HT1080 (cell line): Measurements from ENCODE around the gene KCTD17. TPM values are rescaled to one million over a fixed set of nuclear protein-coding genes. Genes with fewer than 3 reads are reported as not detected.
A peak's percentile ranks its signal among the peaks of the same experiment; 100 is the strongest.

Experiments used
- DNase-seq: peaks from one replicate; pipeline ENCODE4 v3.0.0-alpha.2; 2015; ENCODE audit warnings: low read depth
- total RNA-seq: library from RNA; depleted of rRNA; stranded (reverse); fragments of >200 nt; shearing (Covaris generic); gene quantifications from 2 replicates; pipeline ENCODE4 v1.2.3, GENCODE V29; 2014

The KCTD17 gene
- total RNA-seq, 1 experiment from 2014 or later: 36.4 TPM

GRCh38 chr22:37036655-37037377, 14.7 kb upstream of the KCTD17 start:
- no peak for DNase-seq

GRCh38 chr22:37037669-37038068, 13.9 kb upstream of the KCTD17 start:
- DNase-seq: no peak

GRCh38 chr22:37039466-37039865, 12.1 kb upstream of the KCTD17 start:
- DNase-seq: no peak

- no peak for DNase-seq
Observed at GRCh38 chr22:37043209-37043827, 8.2 kb upstream of the KCTD17 start.

DNA sequence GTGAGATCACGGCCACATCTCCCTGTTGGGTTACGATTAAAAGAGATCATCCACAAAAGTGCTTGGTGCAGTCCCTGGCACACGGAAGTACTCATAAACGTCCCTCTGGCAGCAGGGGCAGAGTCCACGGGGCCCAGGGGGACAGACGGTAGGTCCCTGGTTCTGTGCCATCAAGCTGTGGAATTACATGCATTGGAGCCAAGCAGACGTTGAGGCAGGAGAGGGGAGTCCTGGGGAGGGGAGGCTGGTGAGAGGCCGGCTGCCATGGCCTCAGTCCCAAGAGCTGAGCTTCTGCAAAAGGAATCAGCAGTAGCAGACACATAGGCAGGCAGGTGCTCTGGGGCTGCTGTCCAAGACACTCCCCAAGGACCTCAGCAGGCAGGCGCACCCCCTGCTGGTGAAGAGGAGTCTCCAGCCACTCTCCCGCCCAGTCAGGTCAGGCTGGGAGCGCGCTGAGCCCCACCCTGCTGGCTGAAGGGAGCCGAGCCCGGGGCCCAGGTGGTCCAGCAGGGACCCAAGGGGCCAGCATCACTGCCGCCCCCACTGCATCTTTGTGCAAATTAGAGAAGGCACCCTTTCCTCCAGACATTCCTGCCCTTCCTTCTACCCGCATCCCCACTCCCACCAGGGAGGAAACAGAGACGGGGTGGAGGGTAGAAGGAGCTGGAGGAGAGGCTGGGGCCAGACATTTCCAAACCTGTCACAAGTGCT, 7.6 kb upstream of the KCTD17 start:
- DNase-seq: peak; percentile 61

GRCh38 chr22:37044634-37045625, 6.6 kb upstream of the KCTD17 start:
- no peak for DNase-seq

GRCh38 chr22:37045958-37046357, 5.6 kb upstream of the KCTD17 start:
- peak; percentile 16 for DNase-seq

DNA sequence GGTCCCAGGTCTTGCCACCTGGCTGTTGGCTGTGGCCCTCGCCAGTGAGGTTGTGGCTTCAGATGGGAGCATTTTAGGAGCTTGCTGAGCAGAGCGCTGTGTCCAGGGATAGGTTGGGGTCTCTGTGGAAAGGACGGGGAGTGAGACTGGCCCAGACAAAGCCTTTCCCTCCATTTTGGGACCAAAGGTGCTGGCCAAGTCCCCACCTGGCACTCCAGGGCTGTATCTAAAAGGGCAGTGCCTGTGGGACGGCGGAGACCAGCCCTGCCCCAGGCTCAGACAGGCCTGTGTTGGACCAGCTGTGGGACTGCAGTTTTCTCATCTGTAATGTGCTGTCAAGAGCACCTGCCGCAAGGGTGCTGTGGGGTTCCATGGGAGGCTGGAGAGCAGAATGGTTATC, 5.0 kb upstream of the KCTD17 start:
- DNase-seq: no peak

- DNase-seq: no peak
Observed at GRCh38 chr22:37047006-37047405, 4.5 kb upstream of the KCTD17 start.

GRCh38 chr22:37048133-37048532, 3.4 kb upstream of the KCTD17 start:
- no peak for DNase-seq

GRCh38 chr22:37049224-37049623, 2.3 kb upstream of the KCTD17 start:
- DNase-seq: no peak

- no peak for DNase-seq
Observed at GRCh38 chr22:37050913-37051312, 629 bp upstream of the KCTD17 start.

DNA sequence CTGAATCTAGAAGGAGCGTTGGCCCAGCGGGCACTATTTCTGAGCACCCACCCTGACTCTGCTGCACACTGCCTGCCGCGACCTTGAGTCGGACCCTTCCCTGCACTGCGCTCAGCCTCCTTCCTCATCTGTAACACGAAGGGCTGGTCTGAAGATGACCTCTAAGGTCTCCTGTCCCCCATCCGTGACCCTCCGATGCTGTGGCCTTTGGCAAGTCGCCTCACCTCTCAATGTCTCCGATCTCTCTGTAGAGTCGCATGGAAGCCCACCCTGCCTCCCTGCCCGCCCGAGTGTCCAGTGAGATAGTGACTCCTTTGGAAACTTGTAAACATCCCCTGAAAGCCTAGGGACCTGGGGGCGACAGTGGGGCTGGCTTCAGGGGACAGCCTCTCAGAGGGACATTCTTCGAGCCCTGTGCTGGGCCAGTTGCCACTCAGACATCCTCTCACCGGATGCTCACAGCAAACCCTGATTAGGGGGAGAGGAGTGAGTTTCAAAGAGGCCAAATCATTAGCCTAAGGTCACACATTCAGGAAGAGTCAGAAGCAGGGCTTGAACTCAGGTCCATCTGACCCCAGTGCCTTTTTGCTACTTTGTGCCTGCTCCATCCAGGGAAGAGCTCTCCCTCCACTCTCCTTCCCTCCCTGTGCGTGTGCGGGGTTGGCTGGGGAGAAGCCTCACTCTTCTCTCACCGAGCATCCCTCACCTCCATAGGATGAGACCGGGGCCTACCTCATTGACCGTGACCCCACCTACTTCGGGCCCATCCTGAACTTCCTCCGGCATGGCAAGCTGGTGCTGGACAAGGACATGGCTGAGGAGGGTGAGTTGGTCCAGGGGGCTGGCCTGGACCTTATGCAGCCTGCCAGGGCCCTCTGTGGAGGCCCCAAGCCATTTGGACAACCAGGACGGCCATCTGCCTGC, 1.1 kb downstream of the KCTD17 start:
- DNase-seq: no peak

GRCh38 chr22:37053310-37054055, 1.9 kb downstream of the KCTD17 start:
- no peak for DNase-seq

- no peak for DNase-seq
Observed at GRCh38 chr22:37054056-37054395, 2.5 kb downstream of the KCTD17 start.

DNA sequence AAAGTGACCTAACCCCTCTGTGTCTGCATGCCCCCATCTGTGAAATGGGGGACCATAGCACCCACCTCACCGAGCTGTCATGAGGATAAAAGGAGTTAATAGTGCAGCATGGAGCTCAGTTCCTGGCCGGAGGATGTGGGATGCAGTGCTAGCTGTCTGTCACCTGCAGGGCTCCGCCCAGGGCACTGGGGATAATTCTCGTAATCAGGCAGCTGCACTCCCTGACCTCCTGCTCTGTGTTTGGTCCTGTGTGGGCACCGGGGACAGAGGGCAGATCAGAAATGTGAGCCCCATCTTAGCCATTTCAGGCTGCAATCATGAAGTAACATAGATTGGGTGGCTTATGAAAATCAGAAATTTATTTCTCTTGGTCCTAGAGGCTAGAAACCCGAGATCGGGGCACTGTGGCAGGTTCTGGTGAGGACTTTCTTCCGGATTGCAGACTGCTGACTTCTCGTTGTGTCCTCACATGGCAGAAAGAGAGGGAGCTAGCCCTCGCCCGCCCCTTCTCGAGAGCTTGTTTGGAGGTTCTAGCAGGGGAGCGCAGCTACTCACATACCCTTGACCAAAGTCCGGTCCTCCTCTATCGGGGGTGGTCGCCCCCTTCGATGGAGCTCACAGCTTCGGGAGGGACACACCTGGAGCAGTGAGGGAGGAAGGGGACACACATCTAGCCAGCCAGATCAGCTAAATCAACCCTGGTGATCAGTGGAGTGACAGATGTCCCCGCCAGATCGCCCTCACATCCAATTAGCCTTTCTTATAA, 3.2 kb downstream of the KCTD17 start:
- DNase-seq: no peak

DNA sequence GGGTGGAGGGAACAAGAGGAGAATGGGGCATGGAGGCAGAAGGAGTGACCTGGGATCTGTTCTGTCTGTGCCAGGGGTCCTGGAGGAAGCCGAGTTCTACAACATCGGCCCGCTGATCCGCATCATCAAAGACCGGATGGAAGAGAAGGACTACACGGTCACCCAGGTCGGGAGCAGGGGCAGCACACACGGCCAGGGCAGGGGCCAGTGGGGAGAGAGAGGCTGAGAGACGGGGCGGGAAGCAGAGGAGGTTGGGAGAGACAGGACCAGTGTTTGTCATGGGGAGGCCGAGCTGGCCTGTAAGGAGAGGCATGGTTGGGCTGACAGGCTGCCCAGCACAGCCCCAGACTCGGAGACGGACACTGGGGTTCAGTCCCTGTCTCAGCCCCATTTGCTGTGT, 4.7 kb downstream of the KCTD17 start:
- DNase-seq: no peak

GRCh38 chr22:37057226-37057625, 5.7 kb downstream of the KCTD17 start:
- no peak for DNase-seq
